GM18867 (cell line): ENCODE data around the gene HOMER3.
"Not testable (repeated sequence)": the region's sequence is repeated elsewhere in the genome, so short reads cannot be mapped to it uniquely, and the experiment has no call there.

Experiments used
- ATAC-seq: cut with Tn5 transposase; IDR thresholded peaks from one replicate; pipeline ENCODE4 v1.9.1; 2021; ENCODE audit warnings: mild to moderate bottlenecking, moderate library complexity; ENCODE audit not compliant: unreplicated experiment

HOMER3 gene

GRCh38 chr19:18903156-18904037 lies 37.6 kb downstream of the HOMER3 start:
- no peak for ATAC-seq

DNA sequence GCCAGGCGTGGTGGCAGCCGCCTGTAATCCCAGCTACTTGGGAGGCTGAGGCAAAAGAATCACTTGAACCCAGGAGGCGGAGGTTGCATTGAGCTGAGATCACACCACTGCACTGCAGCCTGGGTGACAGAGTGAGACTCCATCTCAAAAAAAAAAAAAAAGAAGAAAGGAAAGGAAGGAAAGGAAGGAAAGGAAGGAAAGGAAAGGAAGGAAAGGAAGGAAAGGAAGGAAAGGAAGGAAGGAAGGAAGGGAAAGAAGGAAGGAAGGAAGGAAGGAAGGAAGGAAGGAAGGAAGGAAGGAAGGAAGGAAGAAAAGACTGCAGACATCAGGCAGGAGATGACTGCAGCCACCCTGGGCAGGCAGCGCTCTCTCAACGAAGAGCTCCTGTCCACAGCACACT lies 38.5 kb downstream of the HOMER3 start:
- not testable (repeated sequence) for ATAC-seq

- ATAC-seq = no peak
Observed at GRCh38 chr19:18901491-18901890, 39.5 kb downstream of the HOMER3 start.

DNA sequence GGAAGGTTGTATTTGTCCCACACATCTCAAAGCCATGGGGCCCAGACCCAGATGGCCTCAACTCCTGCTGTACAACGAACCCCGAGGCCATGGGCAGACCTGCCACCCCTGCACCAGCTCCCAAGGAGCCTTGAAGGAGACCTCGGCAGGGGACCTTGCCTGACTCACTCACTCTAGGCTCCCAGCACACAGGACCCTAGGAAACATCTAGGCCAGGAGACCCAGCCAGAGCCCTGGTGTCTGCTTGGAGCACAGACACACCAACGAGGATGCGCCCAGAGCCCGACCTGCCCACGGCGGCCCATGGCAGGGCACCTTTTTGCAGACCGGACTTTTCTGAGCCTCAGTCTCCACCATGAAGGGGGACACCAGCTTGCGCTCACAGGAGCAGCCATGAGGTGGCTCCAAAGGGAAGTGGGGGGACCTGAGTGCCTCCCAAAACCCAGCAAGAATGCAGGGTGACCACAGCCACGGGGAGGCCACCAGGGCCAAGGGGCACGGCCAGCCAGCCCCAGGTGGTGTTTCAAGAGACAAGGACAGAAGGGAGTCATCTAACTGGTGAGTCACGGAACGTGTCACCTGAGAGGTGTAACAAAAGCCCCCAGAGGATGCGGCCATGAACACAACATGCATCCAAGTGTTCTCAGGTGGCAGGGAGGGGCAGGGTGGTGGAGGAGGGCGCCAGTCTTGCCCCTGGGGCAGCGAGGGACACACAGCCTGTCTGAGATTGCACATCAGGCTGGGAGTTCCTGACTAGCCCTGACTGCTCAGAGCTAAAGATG lies 40.1 kb downstream of the HOMER3 start:
- no peak for ATAC-seq

DNA sequence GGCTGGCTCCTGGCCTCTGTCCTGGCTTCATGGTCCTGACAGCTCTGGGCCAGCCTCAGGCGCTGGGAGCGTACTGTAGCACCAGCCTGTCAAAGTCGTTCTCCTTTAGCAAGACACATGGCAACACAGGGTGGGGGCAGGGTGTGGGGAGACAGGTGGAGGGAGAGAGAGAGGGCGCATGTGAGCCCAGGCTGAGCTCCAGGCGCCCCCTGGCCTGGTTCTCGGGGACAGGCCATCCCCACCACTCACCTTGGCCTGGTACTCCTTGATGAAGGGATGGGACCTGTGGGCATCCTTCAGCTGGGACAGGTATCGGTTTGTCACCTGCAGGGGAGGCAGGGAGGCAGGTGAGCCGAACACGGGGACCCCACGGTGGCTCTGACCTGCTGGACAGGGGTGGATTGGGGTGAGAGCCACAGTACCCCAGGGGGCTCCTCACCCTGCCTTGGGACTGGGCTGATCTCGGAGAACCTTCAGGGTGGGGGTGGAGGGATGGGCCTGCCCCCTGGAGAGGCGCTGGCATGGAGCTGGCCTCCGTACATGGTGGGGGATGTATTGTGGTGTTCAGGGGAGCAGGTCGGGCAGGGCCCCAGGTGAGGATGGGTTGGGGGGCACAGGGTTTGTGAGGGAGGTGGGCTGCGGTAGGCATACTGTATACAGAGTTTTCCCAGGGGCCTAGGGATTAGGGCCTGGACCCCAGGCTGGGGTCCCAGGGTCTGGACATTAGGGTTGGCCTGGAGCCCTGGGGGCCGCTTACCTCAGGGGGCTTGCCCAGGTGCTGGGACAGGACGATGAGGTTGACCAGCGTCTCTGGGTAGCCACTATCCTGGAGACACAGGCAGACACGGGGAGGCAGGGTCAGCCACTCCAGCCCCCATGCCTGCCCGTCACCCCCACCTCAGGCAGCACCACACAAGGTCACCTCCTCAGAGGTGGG lies 41.1 kb downstream of the HOMER3 start:
- no peak for ATAC-seq

DNA sequence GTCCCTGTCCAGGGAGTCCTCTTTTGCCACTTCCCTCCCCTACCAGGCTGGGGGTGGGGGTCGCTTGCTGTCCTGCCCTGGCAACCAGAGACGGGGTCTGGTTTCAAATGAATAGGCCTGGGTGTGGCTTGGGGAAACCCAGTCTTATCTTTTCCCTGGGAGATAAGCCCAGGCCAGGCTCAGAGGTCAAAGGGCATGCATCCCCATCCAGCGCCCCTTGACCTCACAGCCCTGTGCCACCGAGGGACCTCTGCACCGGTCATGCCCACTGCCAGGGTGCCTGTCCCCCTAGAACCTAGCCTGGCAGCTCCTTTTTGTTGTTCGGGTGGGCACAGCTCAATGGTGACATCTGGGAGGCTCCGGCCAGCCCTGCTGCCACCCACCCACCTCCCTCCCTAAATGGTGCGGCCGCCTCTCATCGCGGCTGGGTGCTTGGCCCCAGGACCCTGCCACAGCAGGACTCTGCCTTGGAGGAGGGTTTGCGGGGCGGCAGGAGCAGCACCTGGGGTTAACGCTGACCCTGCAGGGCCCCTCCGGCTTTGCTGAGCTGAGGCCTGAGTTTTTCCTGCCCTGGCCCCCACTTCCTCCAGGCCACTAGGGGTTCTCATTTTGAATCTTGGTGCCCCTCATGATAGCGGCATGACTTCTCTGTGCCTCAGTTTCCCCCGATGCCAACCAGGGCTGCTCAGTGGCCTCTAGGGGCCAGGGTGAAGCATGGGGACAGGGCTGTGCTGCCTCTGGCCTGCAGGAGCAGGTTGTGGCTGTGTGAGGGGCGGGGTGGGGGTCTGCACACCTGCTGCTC lies 42.2 kb downstream of the HOMER3 start:
- ATAC-seq = no peak

DNA sequence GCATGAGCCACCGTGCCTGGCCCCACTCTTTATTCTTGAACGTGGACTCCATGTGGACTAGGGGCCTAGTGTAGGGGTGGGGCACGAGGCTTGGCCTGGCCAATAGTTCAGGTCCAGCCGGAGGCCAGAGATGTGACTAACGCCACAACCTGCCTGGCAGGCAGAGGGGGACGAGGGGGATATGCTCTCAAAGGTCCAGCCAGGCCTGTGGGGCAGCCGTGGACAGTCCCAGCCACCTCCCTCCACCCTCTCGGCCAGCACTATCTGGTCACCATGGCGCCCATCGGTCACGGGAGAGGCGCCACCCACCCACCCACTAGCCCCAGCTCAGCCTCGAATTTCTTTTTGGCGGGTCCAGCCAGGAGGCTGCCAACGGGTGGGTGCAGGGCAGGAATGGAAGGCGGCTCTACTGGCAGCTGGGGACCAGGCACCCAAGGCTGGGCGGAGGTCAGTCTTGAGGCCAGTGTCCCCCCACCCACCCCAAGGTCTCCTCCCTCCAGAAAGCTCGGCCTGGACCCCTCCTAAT lies 42.9 kb downstream of the HOMER3 start:
- no peak for ATAC-seq

GRCh38 chr19:18897094-18898029 lies 43.7 kb downstream of the HOMER3 start:
- ATAC-seq = no peak

DNA sequence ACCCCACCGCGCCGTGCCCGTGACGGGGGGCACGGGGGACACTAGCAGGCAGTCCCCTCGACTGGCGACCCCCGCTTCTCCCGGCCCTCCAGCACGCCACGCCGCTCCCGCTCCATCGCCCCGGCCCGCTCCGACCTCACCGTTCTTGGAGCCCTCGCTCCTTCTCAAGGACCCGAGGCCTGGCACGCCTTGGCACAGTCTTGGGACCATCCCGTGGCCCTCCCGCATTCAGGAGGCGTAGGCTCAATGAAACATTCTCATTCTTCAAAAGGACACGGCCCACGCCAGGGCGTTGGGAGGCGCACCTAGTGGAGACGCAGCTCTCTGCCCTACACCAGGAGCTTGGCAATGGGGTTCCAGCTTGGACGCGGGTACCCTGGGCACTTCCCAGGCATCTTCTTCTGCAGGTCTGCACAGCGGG lies 44.6 kb downstream of the HOMER3 start:
- no peak for ATAC-seq

DNA sequence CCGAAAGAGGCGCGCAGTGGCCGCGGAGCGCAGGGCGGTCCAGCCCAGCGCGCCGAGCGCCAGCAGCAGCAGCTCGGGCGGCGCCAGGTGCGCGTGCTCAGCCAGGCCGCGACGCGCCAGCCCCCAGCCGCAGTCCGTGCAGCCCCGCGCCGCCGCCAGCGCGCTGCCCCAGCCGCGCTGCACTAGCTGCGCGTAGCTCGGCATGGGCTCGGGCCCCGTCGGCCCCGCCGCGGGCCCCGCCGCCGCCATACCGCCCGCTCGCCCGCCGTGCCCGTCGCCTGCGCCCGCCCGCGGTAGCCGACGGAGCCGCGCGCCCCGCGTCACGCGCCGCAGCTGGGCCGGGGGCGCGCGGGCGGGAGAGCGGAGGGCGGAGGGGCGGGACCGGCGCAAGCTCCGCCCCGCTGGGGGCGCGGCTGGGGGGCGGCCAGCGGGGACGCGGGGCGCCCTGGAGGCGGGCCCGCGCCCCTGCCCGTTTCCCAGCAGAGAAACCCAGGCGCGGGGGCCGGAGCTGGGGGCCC lies 45.1 kb downstream of the HOMER3 start, which contains the start of gene CERS1:
Gene CERS1 (minus strand): TSS at position 335 of the 518 bp plus-strand sequence. CDS start 86 bp downstream, at position 249.
- ATAC-seq = no peak

DNA sequence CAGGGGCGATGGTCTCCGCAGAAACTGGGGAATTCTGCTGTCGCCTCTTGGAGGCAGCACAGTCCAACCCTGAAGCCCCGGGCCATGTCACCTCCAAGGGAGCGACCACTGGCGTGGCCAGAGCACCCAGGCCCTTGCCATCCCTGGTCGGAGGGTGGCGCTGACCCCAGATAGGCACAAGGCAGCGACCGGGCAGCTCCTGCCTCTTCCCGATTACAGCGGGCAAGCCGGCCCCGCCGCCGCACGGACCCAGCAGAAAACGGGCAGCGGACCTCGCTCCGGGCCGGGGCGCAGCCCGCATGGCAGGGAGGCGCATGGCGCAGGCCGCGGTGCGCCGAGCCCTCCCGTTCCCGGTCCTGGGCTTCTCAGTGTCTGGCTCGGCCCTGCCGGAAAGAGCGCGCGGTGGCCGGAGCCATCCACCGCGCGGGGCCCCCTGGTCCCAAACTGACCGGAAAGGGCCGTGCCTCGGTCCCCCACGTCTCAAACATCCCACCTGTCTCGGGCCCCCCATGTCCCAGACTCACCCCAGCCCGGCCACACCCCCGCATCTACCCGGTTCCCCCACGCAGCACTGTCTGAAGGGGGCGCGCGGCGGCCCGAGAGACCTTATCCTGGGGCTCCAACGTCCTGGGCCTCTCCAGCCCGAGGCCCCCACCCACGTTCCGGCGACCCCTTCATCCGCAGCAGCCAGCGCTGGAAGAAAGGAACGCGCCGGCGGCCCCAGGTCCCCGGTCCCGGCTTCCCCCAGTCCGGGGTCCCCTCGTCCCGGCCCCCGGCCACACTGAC lies 45.8 kb downstream of the HOMER3 start:
- no peak for ATAC-seq

DNA sequence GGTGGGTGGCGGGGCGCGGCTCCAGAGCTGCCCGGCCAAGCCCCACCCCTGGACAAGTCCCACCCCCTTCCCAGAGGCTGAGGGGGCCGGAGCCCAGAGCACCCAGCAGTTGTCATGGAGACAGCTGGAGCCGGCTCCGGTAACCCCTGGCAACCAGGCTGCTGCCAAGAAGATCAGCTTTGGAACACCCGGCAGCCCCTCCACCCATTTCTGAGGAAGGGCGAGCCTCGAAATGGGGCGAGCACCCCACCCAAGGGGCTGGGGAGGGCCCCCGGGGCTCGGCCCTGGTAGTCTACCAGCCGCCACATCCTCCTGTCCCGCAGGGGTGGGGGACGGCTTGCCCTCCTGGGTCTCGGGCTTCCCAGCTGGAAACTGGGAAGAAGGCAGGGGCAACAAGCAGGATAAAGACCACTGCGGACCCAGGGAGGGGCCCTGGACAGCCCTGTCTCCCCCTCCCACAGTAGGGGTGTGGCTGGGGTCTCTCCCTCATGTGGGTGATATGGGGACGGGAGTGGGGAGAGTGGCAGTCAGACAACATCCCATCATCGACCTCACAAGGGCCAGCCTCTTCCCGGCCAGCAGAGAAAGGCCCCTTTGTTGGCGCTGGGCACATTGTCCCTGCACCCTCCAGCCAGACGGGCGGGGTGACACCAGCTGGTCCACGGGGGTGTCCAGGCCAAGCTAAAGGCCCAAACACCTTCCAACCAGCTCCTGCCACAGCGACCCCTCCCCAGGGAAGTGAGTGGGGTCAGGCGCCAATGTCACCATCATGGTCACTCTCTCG lies 46.6 kb downstream of the HOMER3 start:
- no peak for ATAC-seq

GRCh38 chr19:18893587-18894253 lies 47.3 kb downstream of the HOMER3 start:
- no peak for ATAC-seq

GRCh38 chr19:18889949-18890745 lies 50.9 kb downstream of the HOMER3 start:
- no peak for ATAC-seq

DNA sequence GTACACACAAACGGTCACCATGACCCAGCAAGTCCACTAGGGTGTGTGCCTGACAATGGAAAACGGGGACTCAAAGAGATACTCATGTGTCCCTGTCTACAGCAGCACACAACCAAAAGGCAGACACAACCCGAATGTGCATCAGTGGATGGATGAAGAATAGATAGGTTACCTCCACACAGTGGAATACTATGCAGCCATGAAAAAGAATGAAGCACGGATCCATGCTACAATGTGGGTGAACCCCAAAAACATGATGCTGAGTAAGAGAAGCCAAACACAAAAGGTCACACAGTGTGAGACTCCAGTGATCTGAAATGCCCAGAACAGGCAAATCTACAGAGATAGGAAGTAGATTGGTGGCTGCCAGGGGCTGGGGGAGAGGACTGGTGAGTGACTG lies 54.0 kb downstream of the HOMER3 start:
- ATAC-seq = no peak
